T-helper 22 cell (primary cell): ENCODE data around the gene PRDM7.
"Not testable (repeated sequence)": the region's sequence is repeated elsewhere in the genome, so short reads cannot be mapped to it uniquely, and the experiment has no call there.

ENCODE experiments used
- DNase-seq: peaks from one replicate; pipeline ENCODE4 v3.0.0-alpha.2; 2020; ENCODE audit warnings: low read depth

Gene PRDM7

GRCh38 chr16:90012991-90013745 is 64.0 kb downstream of the PRDM7 start:
- no peak for DNase-seq

GRCh38 chr16:90011908-90012501 is 65.1 kb downstream of the PRDM7 start:
- no peak for DNase-seq

GRCh38 chr16:90011508-90011819 is 65.7 kb downstream of the PRDM7 start:
- no peak for DNase-seq

GRCh38 chr16:90010676-90011507 is 66.2 kb downstream of the PRDM7 start:
- no peak for DNase-seq

- DNase-seq, result no peak
Measured at GRCh38 chr16:90009172-90009899, 67.8 kb downstream of the PRDM7 start.

GRCh38 chr16:90008708-90009145 is 68.4 kb downstream of the PRDM7 start:
- DNase-seq, result no peak

- not testable (repeated sequence) for DNase-seq
Measured at GRCh38 chr16:90007635-90008234, 69.4 kb downstream of the PRDM7 start.

- no peak for DNase-seq
Measured at GRCh38 chr16:90007015-90007414, 70.1 kb downstream of the PRDM7 start.
